GM18873 (cell line): ENCODE results near the gene PCDH9.

Experiments used
- ATAC-seq: cut with Tn5 transposase; IDR thresholded peaks from one replicate; pipeline ENCODE4 v1.9.1; 2021; ENCODE audit warnings: mild to moderate bottlenecking, moderate library complexity, moderate number of reproducible peaks; ENCODE audit not compliant: unreplicated experiment, low FRiP score

The PCDH9 gene

GRCh38 chr13:66509175-66509574, 721.0 kb downstream of the PCDH9 start:
- no peak for ATAC-seq

- ATAC-seq: no peak
Measured at GRCh38 chr13:66508153-66508909, 721.8 kb downstream of the PCDH9 start.

- no peak for ATAC-seq
Measured at GRCh38 chr13:66506979-66507378, 723.2 kb downstream of the PCDH9 start.

GRCh38 chr13:66506051-66506777, 723.9 kb downstream of the PCDH9 start:
- ATAC-seq: no peak

GRCh38 chr13:66503890-66504289, 726.2 kb downstream of the PCDH9 start:
- no peak for ATAC-seq

GRCh38 chr13:66501181-66501580, 729.0 kb downstream of the PCDH9 start:
- ATAC-seq: no peak

- ATAC-seq: no peak
Measured at GRCh38 chr13:66492479-66492878, 737.7 kb downstream of the PCDH9 start.

GRCh38 chr13:66491251-66491650, 738.9 kb downstream of the PCDH9 start:
- ATAC-seq: no peak

GRCh38 chr13:66489586-66489985, 740.5 kb downstream of the PCDH9 start:
- no peak for ATAC-seq

- ATAC-seq: no peak
Measured at GRCh38 chr13:66489172-66489571, 741.0 kb downstream of the PCDH9 start.

- no peak for ATAC-seq
Measured at GRCh38 chr13:66483712-66484111, 746.4 kb downstream of the PCDH9 start.

GRCh38 chr13:66482836-66483235, 747.3 kb downstream of the PCDH9 start:
- no peak for ATAC-seq

GRCh38 chr13:66477816-66478215, 752.3 kb downstream of the PCDH9 start:
- no peak for ATAC-seq

GRCh38 chr13:66475061-66475460, 755.1 kb downstream of the PCDH9 start:
- no peak for ATAC-seq

- no peak for ATAC-seq
Measured at GRCh38 chr13:66469745-66470144, 760.4 kb downstream of the PCDH9 start.

- no peak for ATAC-seq
Measured at GRCh38 chr13:66468656-66469055, 761.5 kb downstream of the PCDH9 start.

GRCh38 chr13:66462187-66462586, 767.9 kb downstream of the PCDH9 start:
- no peak for ATAC-seq

- ATAC-seq: no peak
Measured at GRCh38 chr13:66461021-66461420, 769.1 kb downstream of the PCDH9 start.

- ATAC-seq: no peak
Measured at GRCh38 chr13:66459634-66460033, 770.5 kb downstream of the PCDH9 start.

GRCh38 chr13:66459143-66459542, 771.0 kb downstream of the PCDH9 start:
- no peak for ATAC-seq

- no peak for ATAC-seq
Measured at GRCh38 chr13:66446413-66446812, 783.7 kb downstream of the PCDH9 start.

- ATAC-seq: no peak
Measured at GRCh38 chr13:66443926-66444325, 786.2 kb downstream of the PCDH9 start.
